ENCODE data around the gene FOXP4.
A peak's percentile ranks its signal among the peaks of the same experiment; 100 is the strongest.

The FOXP4 gene

DNA sequence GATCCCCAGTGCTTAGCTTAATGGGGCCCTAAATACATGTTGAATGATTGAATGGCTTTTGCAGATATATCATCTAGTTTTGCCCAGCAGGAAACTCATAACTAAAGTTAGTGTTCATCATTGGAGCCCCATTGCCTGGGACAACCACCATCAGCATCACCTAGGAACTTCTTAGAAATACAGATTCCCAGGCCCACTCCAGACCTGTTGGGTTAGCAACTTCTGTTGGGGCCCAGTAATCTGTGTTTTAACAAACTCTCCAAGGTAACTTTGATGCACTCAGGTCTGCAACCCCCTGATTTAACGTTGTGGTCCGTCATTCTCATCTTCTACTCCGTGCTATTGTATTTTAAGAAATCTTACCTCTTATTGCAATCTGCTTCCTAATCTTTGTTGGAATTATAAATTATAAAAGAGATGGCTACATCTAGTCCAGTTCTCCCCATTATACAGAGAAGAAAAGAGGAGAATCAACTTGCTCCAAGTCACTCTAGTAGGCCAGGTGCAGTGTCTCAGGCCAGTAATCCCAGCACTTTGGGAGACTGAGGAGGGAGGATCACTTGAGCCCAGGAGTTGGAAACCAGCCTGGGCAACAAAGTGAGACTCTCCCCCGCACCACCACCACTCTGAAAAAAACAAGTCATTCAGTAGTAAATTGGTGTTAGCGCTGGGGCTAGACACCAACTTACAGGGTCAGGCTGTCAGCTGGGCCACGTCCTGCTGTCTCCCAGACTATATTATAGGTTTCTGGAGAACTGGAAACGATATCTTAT lies 13.7 kb downstream of the FOXP4 start:
- TF ChIP-seq CTCF (IDR thresholded peaks at IDR 0.05; ENCODE audit: low read depth, low read length, missing control alignments) = no peak
- no peak for DNase-seq (ENCODE audit: extremely low read depth, low read depth)
- H3K4me3 ChIP-seq (replicated peaks; ENCODE audit: low read depth, low read length) = no peak overlapping the region

- no peak for DNase-seq (ENCODE audit: extremely low read depth, low read depth)
- no peak for TF ChIP-seq CTCF (IDR thresholded peaks at IDR 0.05; ENCODE audit: low read depth, low read length, missing control alignments)
These were observed 14.4 kb downstream of the FOXP4 start for GRCh38 chr6:41560431-41561192.

DNA sequence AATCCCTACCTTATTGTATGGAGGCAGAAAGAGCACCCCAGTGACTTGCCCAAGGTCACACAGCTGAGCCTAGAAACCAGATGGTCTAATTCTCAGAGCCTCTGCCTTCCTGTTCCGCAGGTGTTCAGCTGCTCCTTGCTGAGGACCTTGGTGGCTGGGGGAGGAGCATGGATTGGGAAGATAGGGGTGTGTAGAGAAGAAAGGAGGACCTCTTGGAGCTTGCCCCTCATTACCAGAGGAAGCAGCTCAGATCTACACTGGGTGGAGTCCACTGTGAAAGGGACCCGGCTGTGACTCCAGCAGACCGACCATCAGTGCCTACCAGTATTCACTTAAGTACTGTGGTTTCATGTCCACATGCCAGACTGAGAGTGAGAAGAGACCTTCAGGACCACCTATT lies 15.2 kb downstream of the FOXP4 start:
- no peak for DNase-seq (ENCODE audit: extremely low read depth, low read depth)
- no peak overlapping the region for H3K4me3 ChIP-seq (replicated peaks; ENCODE audit: low read depth, low read length)
- TF ChIP-seq CTCF (IDR thresholded peaks at IDR 0.05; ENCODE audit: low read depth, low read length, missing control alignments) = no peak

More at GRCh38 chr6:41560431-41561192, 14.4 kb downstream of the FOXP4 start:
- 0 out of 2 replicates have a peak overlapping the region, but pooled peaks have one; percentile 17 for H3K4me3 ChIP-seq (replicated peaks; ENCODE audit: low read depth, low read length)

GRCh38 chr6:41561931-41562911 lies 16.0 kb downstream of the FOXP4 start:
- no peak for TF ChIP-seq CTCF (IDR thresholded peaks at IDR 0.05; ENCODE audit: low read depth, low read length, missing control alignments)
- DNase-seq (ENCODE audit: extremely low read depth, low read depth) = no peak
- H3K4me3 ChIP-seq (replicated peaks; ENCODE audit: low read depth, low read length) = no peak overlapping the region

DNA sequence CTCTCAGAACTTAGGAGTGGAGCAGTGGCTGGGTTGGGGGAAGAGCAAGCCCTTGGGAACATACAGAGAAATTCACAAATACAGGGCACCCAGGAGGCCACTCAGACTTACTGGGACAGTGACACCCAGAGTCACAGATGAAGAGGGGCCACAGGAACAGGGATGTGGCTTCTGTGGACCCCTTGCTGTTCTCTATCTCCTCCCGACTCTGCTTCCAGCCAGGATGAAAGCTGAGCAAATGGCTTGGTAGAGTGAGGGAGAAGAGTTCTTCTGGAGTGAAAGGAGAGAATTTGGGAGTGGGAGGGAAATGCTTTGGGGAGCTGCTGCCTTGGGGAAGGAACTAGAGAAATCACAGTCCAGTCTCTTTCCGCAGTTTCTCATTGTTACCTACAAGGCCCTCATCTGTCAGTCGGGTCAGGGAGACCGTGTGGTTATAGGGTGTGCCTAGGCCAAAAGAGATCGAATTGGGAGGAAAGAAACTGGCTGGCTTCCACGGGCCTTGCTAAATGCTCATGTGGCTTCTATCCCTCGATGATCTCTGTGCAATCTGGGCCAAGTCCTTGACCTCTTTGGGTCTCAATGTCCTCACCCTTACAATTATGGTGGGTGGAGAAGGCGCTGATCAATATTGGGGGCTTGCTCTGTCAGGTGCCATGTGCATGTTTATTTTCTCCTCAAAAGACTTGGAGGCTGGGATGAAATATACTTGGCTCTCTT lies 17.0 kb downstream of the FOXP4 start:
- no peak for DNase-seq (ENCODE audit: extremely low read depth, low read depth)
- no peak overlapping the region for H3K4me3 ChIP-seq (replicated peaks; ENCODE audit: low read depth, low read length)
- no peak for TF ChIP-seq CTCF (IDR thresholded peaks at IDR 0.05; ENCODE audit: low read depth, low read length, missing control alignments)

Data from HFF-Myc (cell line).